Effector CD8-positive, alpha-beta T cell (primary cell): Measurements from ENCODE around the gene DIP2C.
"Not testable (repeated sequence)": the region's sequence is repeated elsewhere in the genome, so short reads cannot be mapped to it uniquely, and the experiment has no call there.

ENCODE experiments used
- DNase-seq: peaks from one replicate; lab custom pipeline; 2025; lab: John Stamatoyannopoulos, UW

Gene DIP2C

GRCh38 chr10:517872-518475 lies 171.5 kb downstream of the DIP2C start:
- no peak for DNase-seq

GRCh38 chr10:517241-517830 lies 172.1 kb downstream of the DIP2C start:
- no peak for DNase-seq

- no peak for DNase-seq
Observed at GRCh38 chr10:516764-517163, 172.7 kb downstream of the DIP2C start.

GRCh38 chr10:515674-516073 lies 173.8 kb downstream of the DIP2C start:
- DNase-seq: no peak

- no peak for DNase-seq
Observed at GRCh38 chr10:514137-514671, 175.3 kb downstream of the DIP2C start.

GRCh38 chr10:513393-513792 lies 176.1 kb downstream of the DIP2C start:
- DNase-seq: no peak

- not testable (repeated sequence) for DNase-seq
Observed at GRCh38 chr10:512661-513060, 176.8 kb downstream of the DIP2C start.

- no peak for DNase-seq
Observed at GRCh38 chr10:511849-512191, 177.6 kb downstream of the DIP2C start.

- DNase-seq: peak; percentile 56
Observed at GRCh38 chr10:511101-511848, 178.2 kb downstream of the DIP2C start.

- no peak for DNase-seq
Observed at GRCh38 chr10:510415-510881, 179.0 kb downstream of the DIP2C start.

GRCh38 chr10:509361-510102 lies 179.9 kb downstream of the DIP2C start:
- DNase-seq: no peak

GRCh38 chr10:508726-509125 lies 180.7 kb downstream of the DIP2C start:
- DNase-seq: no peak

- no peak for DNase-seq
Observed at GRCh38 chr10:507908-508444, 181.5 kb downstream of the DIP2C start.

GRCh38 chr10:507355-507699 lies 182.1 kb downstream of the DIP2C start:
- DNase-seq: no peak

GRCh38 chr10:506451-507354 lies 182.8 kb downstream of the DIP2C start:
- no peak for DNase-seq

- no peak for DNase-seq
Observed at GRCh38 chr10:505419-505818, 184.0 kb downstream of the DIP2C start.

GRCh38 chr10:504806-505205 lies 184.7 kb downstream of the DIP2C start:
- DNase-seq: no peak

- no peak for DNase-seq
Observed at GRCh38 chr10:504121-504611, 185.3 kb downstream of the DIP2C start.

GRCh38 chr10:501596-501995 lies 187.9 kb downstream of the DIP2C start:
- DNase-seq: no peak

- DNase-seq: no peak
Observed at GRCh38 chr10:500876-501275, 188.6 kb downstream of the DIP2C start.

GRCh38 chr10:499991-500390 lies 189.5 kb downstream of the DIP2C start:
- no peak for DNase-seq
